SK-N-SH treated with all-trans-retinoic acid at 6 μM for 48 hours (cell line): ENCODE results near the gene HELQ.
"Not testable (repeated sequence)": the region's sequence is repeated elsewhere in the genome, so short reads cannot be mapped to it uniquely, and the experiment has no call there.

ENCODE experiments used
- ATAC-seq: fragments of 200-7000 bp; cut with Tn5 transposase; 3 replicates; pipeline ENCODE4 v1.9.1; 2020; ENCODE audit warnings: mild to moderate bottlenecking, moderate library complexity
- ARNTL ChIP-seq: fragments of 450-650 bp; formaldehyde crosslinking; IDR thresholded peaks from 2 replicates; pipeline ENCODE4 v1.5.0; 2020; ENCODE audit warnings: low read depth, mild to moderate bottlenecking, moderate library complexity, borderline replicate concordance
- BACH2 ChIP-seq: fragments of 250-450 bp; sonication (Bioruptor Pico); IDR thresholded peaks from 2 replicates; pipeline ENCODE4 v1.9.0; 2021; ENCODE audit warnings: mild to moderate bottlenecking, borderline replicate concordance
- CREB5 ChIP-seq: fragments of 250-450 bp; sonication (Bioruptor Pico); IDR thresholded peaks from 2 replicates; pipeline ENCODE4 v1.5.1; 2020; ENCODE audit warnings: low read depth, mild to moderate bottlenecking, moderate library complexity
- CSDC2 ChIP-seq: fragments of 250-450 bp; sonication (Bioruptor Pico); IDR thresholded peaks from 2 replicates; pipeline ENCODE4 v1.5.0; 2020; ENCODE audit warnings: mild to moderate bottlenecking, moderate library complexity
- CSRNP3 ChIP-seq: fragments of 250-450 bp; sonication (Bioruptor Pico); IDR thresholded peaks from 2 replicates; pipeline ENCODE4 v1.5.1; 2021; ENCODE audit warnings: mild to moderate bottlenecking, moderate library complexity
- ESRRG ChIP-seq: fragments of 250-450 bp; sonication (Bioruptor Pico); IDR thresholded peaks from 2 replicates; pipeline ENCODE4 v1.6.1; 2021; ENCODE audit warnings: mild to moderate bottlenecking
- GLIS3 ChIP-seq: fragments of 250-450 bp; sonication (Bioruptor Pico); IDR thresholded peaks from 2 replicates; pipeline ENCODE4 v1.5.0; 2020; ENCODE audit warnings: mild to moderate bottlenecking, moderate library complexity
- ISL1 ChIP-seq: fragments of 250-450 bp; sonication (Bioruptor Pico); IDR thresholded peaks from 2 replicates; pipeline ENCODE4 v2.1.2; 2022; ENCODE audit warnings: mild to moderate bottlenecking, moderate library complexity
- OSR1 ChIP-seq: fragments of 250-450 bp; sonication (Bioruptor Pico); IDR thresholded peaks from 2 replicates; pipeline ENCODE4 v1.8.0; 2022; ENCODE audit warnings: moderate library complexity, mild to moderate bottlenecking, inconsistent platforms
- PATZ1 ChIP-seq: fragments of 250-450 bp; sonication (Bioruptor Pico); IDR thresholded peaks from 2 replicates; pipeline ENCODE4 v1.8.0; 2020; ENCODE audit warnings: mild to moderate bottlenecking, moderate library complexity, borderline replicate concordance
- PPARA ChIP-seq: fragments of 250-450 bp; sonication (Bioruptor Pico); IDR thresholded peaks from 2 replicates; pipeline ENCODE4 v1.5.0; 2020; ENCODE audit warnings: mild to moderate bottlenecking, borderline replicate concordance
- RARB ChIP-seq: fragments of 250-450 bp; sonication (Bioruptor Pico); IDR thresholded peaks from 2 replicates; pipeline ENCODE4 v1.8.0; 2021; ENCODE audit warnings: mild to moderate bottlenecking, moderate library complexity
- SNAI2 ChIP-seq: fragments of 250-450 bp; sonication (Bioruptor Pico); IDR thresholded peaks from 2 replicates; pipeline ENCODE4 v1.5.0; 2020; ENCODE audit warnings: mild to moderate bottlenecking, moderate library complexity
- TCF4 ChIP-seq: fragments of 250-450 bp; sonication (Bioruptor Pico); IDR thresholded peaks from 2 replicates; pipeline ENCODE4 v1.8.0; 2021; ENCODE audit warnings: mild to moderate bottlenecking, moderate library complexity, borderline replicate concordance
- TOX ChIP-seq: fragments of 250-450 bp; sonication (Bioruptor Pico); IDR thresholded peaks from 2 replicates; pipeline ENCODE4 v1.8.0; 2021; ENCODE audit warnings: mild to moderate bottlenecking, moderate library complexity, borderline replicate concordance
- TSHZ2 ChIP-seq: fragments of 250-450 bp; sonication (Bioruptor Pico); IDR thresholded peaks from 2 replicates; pipeline ENCODE4 v1.5.0; 2020; ENCODE audit warnings: mild to moderate bottlenecking, moderate library complexity
- ZC3H10 ChIP-seq: fragments of 250-450 bp; sonication (Bioruptor Pico); IDR thresholded peaks from 2 replicates; pipeline ENCODE4 v1.5.1; 2021; ENCODE audit warnings: mild to moderate bottlenecking, moderate library complexity
- ZFP3 ChIP-seq: fragments of 250-450 bp; sonication (Bioruptor Pico); IDR thresholded peaks from 2 replicates; pipeline ENCODE4 v1.5.0; 2020; ENCODE audit warnings: mild to moderate bottlenecking, moderate library complexity
- ZFP30 ChIP-seq: fragments of 450-650 bp; formaldehyde crosslinking; IDR thresholded peaks from 2 replicates; pipeline ENCODE4 v1.5.0; 2022; ENCODE audit warnings: mild to moderate bottlenecking, moderate library complexity
- ZNF565 ChIP-seq: fragments of 450-650 bp; formaldehyde crosslinking; conservative IDR thresholded peaks from 2 replicates; pipeline ENCODE4 v1.5.0; 2020; ENCODE audit warnings: low read depth, mild to moderate bottlenecking, moderate library complexity
- ZNF70 ChIP-seq: fragments of 450-650 bp; formaldehyde crosslinking; IDR thresholded peaks from 2 replicates; pipeline ENCODE4 v1.5.0; 2020; ENCODE audit warnings: mild to moderate bottlenecking, moderate library complexity
- ZNF8 ChIP-seq: fragments of 450-650 bp; formaldehyde crosslinking; IDR thresholded peaks from 2 replicates; pipeline ENCODE4 v1.5.0; 2020; ENCODE audit warnings: mild to moderate bottlenecking, moderate library complexity

Gene HELQ

GRCh38 chr4:83408908-83409307 lies 46.7 kb downstream of the HELQ start:
- ATAC-seq: no peak

GRCh38 chr4:83405844-83406816 lies 49.5 kb downstream of the HELQ start:
- no peak for TF ChIP-seq BACH2
- no peak for TF ChIP-seq ARNTL
- no peak for TF ChIP-seq GLIS3 (CRISPR knock-in tag)
- TF ChIP-seq ESRRG (CRISPR knock-in tag): no peak
- no peak for TF ChIP-seq PATZ1 (CRISPR knock-in tag)
- TF ChIP-seq ZC3H10 (CRISPR knock-in tag): no peak
- no peak for TF ChIP-seq ZNF70 (CRISPR knock-in tag)
- no peak for TF ChIP-seq CSDC2 (CRISPR knock-in tag)
- no peak for TF ChIP-seq TOX (CRISPR knock-in tag)
- no peak for TF ChIP-seq ZFP30 (CRISPR knock-in tag)
- no peak for TF ChIP-seq TSHZ2 (CRISPR knock-in tag)
- no peak for TF ChIP-seq ZNF565 (CRISPR knock-in tag)
- no peak for TF ChIP-seq PPARA (CRISPR knock-in tag)
- TF ChIP-seq ZFP3 (CRISPR knock-in tag): no peak
- TF ChIP-seq ISL1 (CRISPR knock-in tag): no peak
- no peak for TF ChIP-seq CSRNP3
- ATAC-seq: no peak

More at GRCh38 chr4:83408908-83409307, 46.7 kb downstream of the HELQ start:
- TF ChIP-seq OSR1: no peak
- TF ChIP-seq CSRNP3: no peak
- no peak for TF ChIP-seq GLIS3 (CRISPR knock-in tag)
- no peak for TF ChIP-seq ESRRG (CRISPR knock-in tag)
- TF ChIP-seq TCF4: no peak

GRCh38 chr4:83398158-83398557 lies 57.5 kb downstream of the HELQ start:
- ATAC-seq: not testable (repeated sequence)

- ATAC-seq: no peak
- TF ChIP-seq CREB5 (CRISPR knock-in tag) (no peak), ARNTL (no peak), BACH2 (no peak), ZNF565 (CRISPR knock-in tag) (no peak), ESRRG (CRISPR knock-in tag) (no peak), ZC3H10 (CRISPR knock-in tag) (no peak), PATZ1 (CRISPR knock-in tag) (no peak), SNAI2 (CRISPR knock-in tag) (no peak), ZNF8 (no peak), CSDC2 (CRISPR knock-in tag) (no peak), ZFP3 (CRISPR knock-in tag) (no peak), ZNF70 (CRISPR knock-in tag) (no peak), RARB (no peak), PPARA (CRISPR knock-in tag) (no peak), TOX (CRISPR knock-in tag) (no peak), OSR1 (no peak), ZFP30 (CRISPR knock-in tag) (no peak)
Measured at GRCh38 chr4:83393908-83394307, 61.7 kb downstream of the HELQ start.
